Measurements from ENCODE around the gene PPP2R5D. TPM values are rescaled to one million over a fixed set of nuclear protein-coding genes. Genes with fewer than 3 reads are reported as not detected.

PPP2R5D gene
- total and polyA plus RNA-seq, 2 of the 8 experiments (the other 6 are each of a cell fraction or from before 2014, with no cell fraction given), result 52.1 to 55.7 TPM

DNA sequence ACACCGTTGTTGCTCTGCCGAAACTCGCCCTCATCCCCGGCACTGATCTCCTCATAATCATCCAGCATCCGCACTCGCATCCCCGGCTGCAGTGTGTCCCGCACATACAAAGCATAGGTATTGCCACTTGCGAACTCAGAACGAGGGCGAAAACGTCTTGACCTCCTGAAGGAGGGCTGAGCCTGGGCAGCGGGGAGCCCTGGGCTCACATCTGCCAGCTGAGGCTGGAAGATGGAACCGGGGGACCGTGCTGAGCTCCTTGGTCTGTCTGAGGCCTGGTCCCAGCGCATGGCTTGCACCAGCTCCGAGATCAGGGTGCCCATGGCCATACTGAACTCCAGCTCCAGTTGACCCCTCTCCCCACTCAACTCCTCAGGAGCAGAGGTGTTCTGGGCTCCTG is 66.6 kb downstream of the PPP2R5D start:
- ChIA-PET CTCF (ENCODE audit: partially characterized antibody) (interaction anchor here (0.8 to 1.8 kb wide), 5 partner anchors 10 to 79 kb away, joined by 3 to 6 read pairs (median 5); no protein-coding TSS in a partner anchor), POLR2A (ENCODE audit: partially characterized antibody) (interaction anchor here (1.3 to 29.7 kb wide), 4 partner anchors 9 to 39 kb away, joined by 3 to 584 read pairs (median 10); partner anchors contain the start of genes KLC4, KLHDC3, MEA1 and MRPL2)
- H4K91ac ChIP-seq (replicated peaks; ENCODE audit: insufficient read length, low read length), result no peak overlapping the region
- no peak overlapping the region for H2BK15ac ChIP-seq (ENCODE audit: low read length)
- no peak overlapping the region for H2AFZ ChIP-seq (ENCODE audit: low read length)
- H3K4me1 ChIP-seq (replicated peaks in 1 of 4; ENCODE audit: control insufficient read depth in 3 of 4, insufficient read depth in 4 of 4, low read length in 3 of 4), result peaks cover 0 to 10% (median 5%) of the 10 kb centered on the region in 4 experiments; a peak in 4 of 7 replicates
- H2BK120ac ChIP-seq (replicated peaks; ENCODE audit: low read depth, low read length), result no peak overlapping the region
- H2BK12ac ChIP-seq (ENCODE audit: low read depth, low read length), result no peak overlapping the region
- no peak for FAIRE-seq
- no peak overlapping the region for H4K5ac ChIP-seq (ENCODE audit: insufficient read length, low read depth, low read length)
- H3K56ac ChIP-seq (replicated peaks; ENCODE audit: insufficient read length, low read depth, low read length), result no peak overlapping the region
- H3K27ac ChIP-seq (ENCODE audit: low read depth, low read length), result no peak overlapping the region
- H3K23ac ChIP-seq (ENCODE audit: insufficient read length), result no peak overlapping the region
- H3K9ac ChIP-seq (replicated peaks in 1 of 4; ENCODE audit: extremely low read depth in 1 of 4, low read depth in 3 of 4, low read length in 3 of 4), result no peak overlapping the region
- H3K4me2 ChIP-seq (ENCODE audit: insufficient read depth in 1 of 2, low read depth in 2 of 2, low read length in 2 of 2), result no peak overlapping the region
- TF ChIP-seq SP4 (IDR thresholded peaks at IDR 0.05; ENCODE audit: low read length) (no peak), SIRT6 (IDR thresholded peaks at IDR 0.05; ENCODE audit: low read length) (no peak), BRCA1 (IDR thresholded peaks at IDR 0.05; ENCODE audit: low read depth, low read length) (no peak), TCF12 (IDR thresholded peaks at IDR 0.05; ENCODE audit: low read depth, low read length) (no peak), CBX8 (IDR thresholded peaks at IDR 0.05; ENCODE audit: borderline replicate concordance, low read depth, low read length) (no peak)
- H3K23me2 ChIP-seq (ENCODE audit: low read depth, low read length), result peaks cover 7% of the 10 kb centered on the region
- H2AK5ac ChIP-seq (ENCODE audit: low read depth, low read length), result no peak overlapping the region
- H3K14ac ChIP-seq (ENCODE audit: insufficient read length), result no peak overlapping the region
- H3K4ac ChIP-seq (replicated peaks; ENCODE audit: insufficient read length, low read depth, low read length), result no peak overlapping the region
- no peak overlapping the region for H3K18ac ChIP-seq (ENCODE audit: extremely low read depth, low read length)
- H3K9me3 ChIP-seq (ENCODE audit: insufficient read depth in 2 of 2, low read depth in 1 of 2, low read length in 1 of 2), result no peaks in the 10 kb centered on the region
- no peak for DNase-seq (ENCODE audit: low read depth in 1 of 2, low spot score in 2 of 2)
- H3K4me3 ChIP-seq (ENCODE audit: extremely low read depth in 1 of 4, insufficient read depth in 2 of 4, low read depth in 3 of 4, low read length in 4 of 4), result no peak overlapping the region
- H4K20me1 ChIP-seq (replicated peaks in 1 of 2; ENCODE audit: control insufficient read depth in 1 of 2, insufficient read depth in 2 of 2, low read length in 2 of 2), result peaks cover 3 to 4% of the 10 kb centered on the region in 2 experiments
- 92% methylated on average over 16 of the region's 17 CpGs; no CpG with 5 or more reads in 1 of the 2 experiments for WGBS, 2 experiments (ENCODE audit: extremely low coverage in 1 of 2, insufficient coverage in 1 of 2, insufficient read length in 1 of 2, insufficient replicate concordance in 2 of 2, low coverage in 1 of 2, low lambda C conversion rate in 2 of 2, missing lambda C conversion rate in 1 of 2)
- no peaks in the 10 kb centered on the region for H3K79me2 ChIP-seq (ENCODE audit: control insufficient read depth in 1 of 2, insufficient read depth in 2 of 2, low read length in 2 of 2)
- H2BK5ac ChIP-seq (ENCODE audit: low read depth, low read length), result no peak overlapping the region
- no peaks in the 10 kb centered on the region for H3K27me3 ChIP-seq (replicated peaks in 1 of 4; ENCODE audit: control insufficient read depth in 3 of 4, extremely low read depth in 1 of 4, insufficient read depth in 3 of 4, low read length in 3 of 4)
- peaks cover 5% of the 10 kb centered on the region for H3K79me1 ChIP-seq (ENCODE audit: low read depth, low read length)
- peaks cover 5 to 34% (median 15%) of the 10 kb centered on the region in 4 experiments; a peak in 7 of 8 replicates for H3K36me3 ChIP-seq (ENCODE audit: control insufficient read depth in 2 of 4, insufficient read depth in 4 of 4, low read length in 3 of 4)
- H2BK20ac ChIP-seq (ENCODE audit: low read length), result no peak overlapping the region
- no peak overlapping the region for H4K8ac ChIP-seq (ENCODE audit: extremely low read depth, insufficient read depth, low read length)

Data from H1 (cell line).